ENCODE data around the gene SIGLEC1.

- TF ChIP-seq CTCF (IDR thresholded peaks at IDR 0.05) (no peak), POLR2A (IDR thresholded peaks at IDR 0.05) (no peak), POLR2AphosphoS5 (IDR thresholded peaks at IDR 0.05) (no peak)
Observed at GRCh38 chr20:3687655-3688054, 24.7 kb downstream of the SIGLEC1 start.
